PC-9 (cell line): Measurements from ENCODE around the gene GMCL2.

Experiments used
- CTCF ChIP-seq: fragments of 200-600 bp; sonication (generic); conservative IDR thresholded peaks from 2 replicates; pipeline ENCODE4 v1.6.1; 2017; ENCODE audit warnings: mixed run types, antibody characterized with exemption, mild to moderate bottlenecking, moderate library complexity
- EZH2 ChIP-seq: fragments of 200-600 bp; sonication (generic); IDR thresholded peaks from 2 replicates; pipeline ENCODE4 v1.8.0; 2017; ENCODE audit warnings: antibody characterized with exemption, low read depth

- TF ChIP-seq CTCF (no peak), EZH2 (no peak)
Measured at GRCh38 chr5:178186427-178186826, 744 bp downstream of the GMCL2 start.
